Astrocyte (in vitro differentiated cells and primary cell): ENCODE results near the gene DTNA.

Source experiments
- EZH2 ChIP-seq: IDR thresholded peaks from 2 replicates; pipeline ENCODE4 v1.6.1; 2012; ENCODE audit warnings: mild to moderate bottlenecking, low read length, inconsistent platforms; ENCODE audit not compliant: insufficient read depth
- TF ChIP-seq, protein P1 (sequence below): IDR thresholded peaks from 2 replicates; pipeline ENCODE4 v1.5.1; 2011; ENCODE audit warnings: low read depth, mild to moderate bottlenecking, inconsistent platforms, low read length, moderate library complexity; ENCODE audit not compliant: insufficient read depth

DNA sequence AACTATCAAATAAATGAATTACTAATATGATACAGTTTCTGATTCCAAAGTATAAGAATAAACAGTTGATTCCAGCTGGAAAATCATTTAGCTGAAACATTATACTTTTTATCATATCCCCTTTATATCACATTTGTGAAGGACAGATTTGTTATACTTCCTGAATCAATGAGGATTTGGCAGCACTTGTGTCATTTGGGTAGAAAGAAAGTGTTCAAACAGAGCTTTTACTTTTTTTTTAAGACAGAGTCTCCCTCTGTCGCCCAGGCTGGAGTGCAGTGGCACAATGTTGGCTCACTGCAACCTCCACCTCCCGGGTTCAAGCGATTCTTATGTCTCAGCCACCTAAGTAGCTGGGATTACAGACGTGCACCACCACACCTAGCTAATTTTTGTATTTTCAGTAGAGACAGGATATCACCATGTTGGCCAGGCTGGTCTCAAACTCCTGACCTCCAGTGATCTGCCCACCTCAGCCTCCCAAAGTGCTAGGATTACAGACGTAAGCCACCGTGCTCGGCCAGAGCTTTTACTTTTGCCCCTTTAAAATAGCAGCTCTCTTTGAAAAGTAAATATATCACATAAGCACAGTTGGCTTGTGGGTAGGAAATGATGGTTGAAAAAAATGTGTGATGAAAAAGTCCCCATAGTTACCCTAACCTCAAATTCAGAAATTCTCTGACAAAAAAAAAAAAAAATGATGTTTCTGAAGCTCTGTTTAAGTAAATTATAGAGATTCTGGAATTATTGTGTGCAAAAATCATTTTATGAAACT is 95.2 kb downstream of the DTNA start:
- TF ChIP-seq, protein P1, sequence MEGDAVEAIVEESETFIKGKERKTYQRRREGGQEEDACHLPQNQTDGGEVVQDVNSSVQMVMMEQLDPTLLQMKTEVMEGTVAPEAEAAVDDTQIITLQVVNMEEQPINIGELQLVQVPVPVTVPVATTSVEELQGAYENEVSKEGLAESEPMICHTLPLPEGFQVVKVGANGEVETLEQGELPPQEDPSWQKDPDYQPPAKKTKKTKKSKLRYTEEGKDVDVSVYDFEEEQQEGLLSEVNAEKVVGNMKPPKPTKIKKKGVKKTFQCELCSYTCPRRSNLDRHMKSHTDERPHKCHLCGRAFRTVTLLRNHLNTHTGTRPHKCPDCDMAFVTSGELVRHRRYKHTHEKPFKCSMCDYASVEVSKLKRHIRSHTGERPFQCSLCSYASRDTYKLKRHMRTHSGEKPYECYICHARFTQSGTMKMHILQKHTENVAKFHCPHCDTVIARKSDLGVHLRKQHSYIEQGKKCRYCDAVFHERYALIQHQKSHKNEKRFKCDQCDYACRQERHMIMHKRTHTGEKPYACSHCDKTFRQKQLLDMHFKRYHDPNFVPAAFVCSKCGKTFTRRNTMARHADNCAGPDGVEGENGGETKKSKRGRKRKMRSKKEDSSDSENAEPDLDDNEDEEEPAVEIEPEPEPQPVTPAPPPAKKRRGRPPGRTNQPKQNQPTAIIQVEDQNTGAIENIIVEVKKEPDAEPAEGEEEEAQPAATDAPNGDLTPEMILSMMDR, result no peak
- no peak for TF ChIP-seq EZH2
